Measurements from ENCODE around the gene TMEM184A. TPM values are rescaled to one million over a fixed set of nuclear protein-coding genes. Genes with fewer than 3 reads are reported as not detected.

The TMEM184A gene
- total RNA-seq, 1 donor = not detected

GRCh38 chr7:1546909-1547776 is 8.9 kb downstream of the TMEM184A start:
- TF ChIP-seq CTCF (IDR thresholded peaks at IDR 0.05; ENCODE audit: insufficient read depth, low read length) = no peak
- no peak overlapping the region for H3K4me3 ChIP-seq (ENCODE audit: low read depth, low read length)
- DNase-seq (ENCODE audit: low read depth) = no peak

- TF ChIP-seq CTCF (IDR thresholded peaks at IDR 0.05; ENCODE audit: insufficient read depth, low read length) = no peak
- no peak overlapping the region for H3K4me3 ChIP-seq (ENCODE audit: low read depth, low read length)
- no peak for DNase-seq (ENCODE audit: low read depth)
These were observed 9.6 kb downstream of the TMEM184A start for GRCh38 chr7:1546274-1546908.

- DNase-seq (ENCODE audit: low read depth) = no peak
These were observed 10.4 kb downstream of the TMEM184A start for GRCh38 chr7:1545417-1546246.

GRCh38 chr7:1544896-1545416 is 11.0 kb downstream of the TMEM184A start:
- no peak for TF ChIP-seq CTCF (IDR thresholded peaks at IDR 0.05; ENCODE audit: insufficient read depth, low read length)
- no peak for DNase-seq (ENCODE audit: low read depth)
- no peak overlapping the region for H3K4me3 ChIP-seq (ENCODE audit: low read depth, low read length)

More at GRCh38 chr7:1545417-1546246, 10.4 kb downstream of the TMEM184A start:
- TF ChIP-seq CTCF (IDR thresholded peaks at IDR 0.05; ENCODE audit: insufficient read depth, low read length) = no peak
- H3K4me3 ChIP-seq (ENCODE audit: low read depth, low read length) = no peak overlapping the region

GRCh38 chr7:1544178-1544895 is 11.7 kb downstream of the TMEM184A start:
- DNase-seq (ENCODE audit: low read depth) = peak; percentile 25
- no peak for TF ChIP-seq CTCF (IDR thresholded peaks at IDR 0.05; ENCODE audit: insufficient read depth, low read length)
- H3K4me3 ChIP-seq (ENCODE audit: low read depth, low read length) = no peak overlapping the region

GRCh38 chr7:1543826-1544177 is 12.2 kb downstream of the TMEM184A start:
- DNase-seq (ENCODE audit: low read depth) = no peak
- TF ChIP-seq CTCF (IDR thresholded peaks at IDR 0.05; ENCODE audit: insufficient read depth, low read length) = no peak
- H3K4me3 ChIP-seq (ENCODE audit: low read depth, low read length) = no peak overlapping the region
